IMR-90 (cell line): Measurements from ENCODE around the gene AIMP1.

ENCODE experiments used
- MAFK ChIP-seq: IDR thresholded peaks from 2 replicates; pipeline ENCODE4 v1.6.1; 2012; ENCODE audit warnings: low read depth, low read length, improper control_type of control experiment
- MXI1 ChIP-seq: IDR thresholded peaks from 2 replicates; pipeline ENCODE4 v1.6.1; 2012; ENCODE audit warnings: low read depth, mild to moderate bottlenecking, low read length, moderate library complexity, borderline replicate concordance
- POLR2A ChIP-seq: IDR thresholded peaks from 2 replicates; pipeline ENCODE4 v1.6.1; 2012; ENCODE audit warnings: mild to moderate bottlenecking, low read depth, low read length
- RFX5 ChIP-seq: IDR thresholded peaks from 2 replicates; pipeline ENCODE4 v1.8.0; 2012; ENCODE audit warnings: low read depth, mild to moderate bottlenecking, low read length, moderate library complexity
- SMC3 ChIP-seq: fragments of 150-350 bp; IDR thresholded peaks from 2 replicates; pipeline ENCODE4 v1.6.1; 2016; ENCODE audit warnings: low read depth, mild to moderate bottlenecking, antibody characterized with exemption, low read length, moderate library complexity
- TF ChIP-seq, protein P1 (sequence below): conservative IDR thresholded peaks from 2 replicates; pipeline ENCODE4 v1.5.1; 2012; ENCODE audit warnings: mild to moderate bottlenecking, low read depth, low read length, improper control_type of control experiment

DNA sequence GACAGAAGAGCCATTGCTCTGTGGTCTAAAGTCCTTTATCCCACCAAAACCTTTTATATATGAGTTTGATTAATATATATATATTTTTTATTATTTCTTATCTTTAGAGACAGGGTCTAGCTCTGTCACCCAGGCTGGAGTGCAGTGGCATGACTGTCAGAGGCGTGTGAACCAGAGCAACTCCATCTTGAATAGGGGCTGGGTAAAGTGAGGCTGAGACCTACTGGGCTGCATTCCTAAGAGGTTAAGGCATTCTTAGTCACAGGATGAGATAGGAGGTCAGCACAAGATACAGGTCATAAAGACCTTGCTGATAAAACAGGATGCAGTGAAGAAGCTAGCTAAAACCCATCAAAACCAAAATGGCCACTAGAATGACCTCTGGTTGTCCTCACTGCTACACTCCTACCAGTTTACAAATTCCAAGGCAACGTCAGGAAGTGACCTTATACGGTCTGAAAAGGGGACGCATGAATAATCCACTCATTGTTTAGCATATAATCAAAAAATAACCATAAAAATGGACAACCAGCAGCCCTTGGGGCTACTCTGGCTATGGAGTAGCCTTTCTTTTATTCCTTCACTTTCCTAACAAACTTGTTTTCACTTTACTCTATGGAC, 10.8 kb upstream of the AIMP1 start:
- TF ChIP-seq POLR2A: no peak
- TF ChIP-seq, protein P1, sequence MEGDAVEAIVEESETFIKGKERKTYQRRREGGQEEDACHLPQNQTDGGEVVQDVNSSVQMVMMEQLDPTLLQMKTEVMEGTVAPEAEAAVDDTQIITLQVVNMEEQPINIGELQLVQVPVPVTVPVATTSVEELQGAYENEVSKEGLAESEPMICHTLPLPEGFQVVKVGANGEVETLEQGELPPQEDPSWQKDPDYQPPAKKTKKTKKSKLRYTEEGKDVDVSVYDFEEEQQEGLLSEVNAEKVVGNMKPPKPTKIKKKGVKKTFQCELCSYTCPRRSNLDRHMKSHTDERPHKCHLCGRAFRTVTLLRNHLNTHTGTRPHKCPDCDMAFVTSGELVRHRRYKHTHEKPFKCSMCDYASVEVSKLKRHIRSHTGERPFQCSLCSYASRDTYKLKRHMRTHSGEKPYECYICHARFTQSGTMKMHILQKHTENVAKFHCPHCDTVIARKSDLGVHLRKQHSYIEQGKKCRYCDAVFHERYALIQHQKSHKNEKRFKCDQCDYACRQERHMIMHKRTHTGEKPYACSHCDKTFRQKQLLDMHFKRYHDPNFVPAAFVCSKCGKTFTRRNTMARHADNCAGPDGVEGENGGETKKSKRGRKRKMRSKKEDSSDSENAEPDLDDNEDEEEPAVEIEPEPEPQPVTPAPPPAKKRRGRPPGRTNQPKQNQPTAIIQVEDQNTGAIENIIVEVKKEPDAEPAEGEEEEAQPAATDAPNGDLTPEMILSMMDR: no peak
- no peak for TF ChIP-seq MXI1
- no peak for TF ChIP-seq RFX5
- TF ChIP-seq SMC3: no peak
- no peak for TF ChIP-seq MAFK
